ENCODE results near the gene HSPA13. TPM values are rescaled to one million over a fixed set of nuclear protein-coding genes. Genes with fewer than 3 reads are reported as not detected.

HSPA13 gene
- total and polyA plus RNA-seq, 2 experiments from 2014 or later = 17.7 to 39.0 TPM

GRCh38 chr21:14388282-14388681, 5.3 kb upstream of the HSPA13 start:
- Histone ChIP-seq H4K20me1 (replicated peaks; ENCODE audit: insufficient read depth) (no peaks in the 10 kb centered on the region), H3K9me2 (ENCODE audit: insufficient read depth) (no peaks in the 10 kb centered on the region), H3K4me1 (ENCODE audit: insufficient read depth) (peaks cover 4% of the 10 kb centered on the region; the same call in 1 of the 2 replicates), H3K79me2 (replicated peaks; ENCODE audit: insufficient read depth) (no peaks in the 10 kb centered on the region), H3K4me3 (no peak overlapping the region), H3K27me3 (ENCODE audit: insufficient read depth) (no peaks in the 10 kb centered on the region), H3K36me3 (ENCODE audit: insufficient read depth) (no peaks in the 10 kb centered on the region), H3F3A (replicated peaks; ENCODE audit: low read depth) (no peaks in the 10 kb centered on the region), H3K4me2 (no peak overlapping the region), H3K27ac (ENCODE audit: low read depth) (no peak overlapping the region), H2AFZ (no peak overlapping the region)
- no peak for DNase-seq (ENCODE audit: low spot score)
- Mint-ChIP-seq H3K9me3 (no peaks in the 10 kb centered on the region; the same call in 2 of the 3 replicates), H3K4me3 (no peak overlapping the region), H3K36me3 (ENCODE audit: low read depth) (no peaks in the 10 kb centered on the region), H3K4me1 (peaks cover 9% of the 10 kb centered on the region; the same call in 1 of the 3 replicates), H3K27me3 (ENCODE audit: insufficient read depth, low read depth, poor library complexity) (no peaks in the 10 kb centered on the region), H3K27ac (no peak overlapping the region)
- ATAC-seq = no peak
- TF ChIP-seq, protein P1, sequence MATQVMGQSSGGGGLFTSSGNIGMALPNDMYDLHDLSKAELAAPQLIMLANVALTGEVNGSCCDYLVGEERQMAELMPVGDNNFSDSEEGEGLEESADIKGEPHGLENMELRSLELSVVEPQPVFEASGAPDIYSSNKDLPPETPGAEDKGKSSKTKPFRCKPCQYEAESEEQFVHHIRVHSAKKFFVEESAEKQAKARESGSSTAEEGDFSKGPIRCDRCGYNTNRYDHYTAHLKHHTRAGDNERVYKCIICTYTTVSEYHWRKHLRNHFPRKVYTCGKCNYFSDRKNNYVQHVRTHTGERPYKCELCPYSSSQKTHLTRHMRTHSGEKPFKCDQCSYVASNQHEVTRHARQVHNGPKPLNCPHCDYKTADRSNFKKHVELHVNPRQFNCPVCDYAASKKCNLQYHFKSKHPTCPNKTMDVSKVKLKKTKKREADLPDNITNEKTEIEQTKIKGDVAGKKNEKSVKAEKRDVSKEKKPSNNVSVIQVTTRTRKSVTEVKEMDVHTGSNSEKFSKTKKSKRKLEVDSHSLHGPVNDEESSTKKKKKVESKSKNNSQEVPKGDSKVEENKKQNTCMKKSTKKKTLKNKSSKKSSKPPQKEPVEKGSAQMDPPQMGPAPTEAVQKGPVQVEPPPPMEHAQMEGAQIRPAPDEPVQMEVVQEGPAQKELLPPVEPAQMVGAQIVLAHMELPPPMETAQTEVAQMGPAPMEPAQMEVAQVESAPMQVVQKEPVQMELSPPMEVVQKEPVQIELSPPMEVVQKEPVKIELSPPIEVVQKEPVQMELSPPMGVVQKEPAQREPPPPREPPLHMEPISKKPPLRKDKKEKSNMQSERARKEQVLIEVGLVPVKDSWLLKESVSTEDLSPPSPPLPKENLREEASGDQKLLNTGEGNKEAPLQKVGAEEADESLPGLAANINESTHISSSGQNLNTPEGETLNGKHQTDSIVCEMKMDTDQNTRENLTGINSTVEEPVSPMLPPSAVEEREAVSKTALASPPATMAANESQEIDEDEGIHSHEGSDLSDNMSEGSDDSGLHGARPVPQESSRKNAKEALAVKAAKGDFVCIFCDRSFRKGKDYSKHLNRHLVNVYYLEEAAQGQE (IDR thresholded peaks at IDR 0.05; ENCODE audit: unreplicated experiment) = no peak
- TF ChIP-seq EZH2 (IDR thresholded peaks at IDR 0.05; ENCODE audit: low read depth, unreplicated experiment) (no peak), ZNF331 (CRISPR knock-in tag; IDR thresholded peaks at IDR 0.05; ENCODE audit: low read depth) (no peak), STAT1 (IDR thresholded peaks at IDR 0.05; ENCODE audit: unreplicated experiment) (no peak), ETS1 (IDR thresholded peaks at IDR 0.05) (no peak), ZNF114 (CRISPR knock-in tag; IDR thresholded peaks at IDR 0.05) (no peak), POLR2AphosphoS5 (IDR thresholded peaks at IDR 0.05; ENCODE audit: low read depth) (no peak)
- TF ChIP-seq, protein P2, sequence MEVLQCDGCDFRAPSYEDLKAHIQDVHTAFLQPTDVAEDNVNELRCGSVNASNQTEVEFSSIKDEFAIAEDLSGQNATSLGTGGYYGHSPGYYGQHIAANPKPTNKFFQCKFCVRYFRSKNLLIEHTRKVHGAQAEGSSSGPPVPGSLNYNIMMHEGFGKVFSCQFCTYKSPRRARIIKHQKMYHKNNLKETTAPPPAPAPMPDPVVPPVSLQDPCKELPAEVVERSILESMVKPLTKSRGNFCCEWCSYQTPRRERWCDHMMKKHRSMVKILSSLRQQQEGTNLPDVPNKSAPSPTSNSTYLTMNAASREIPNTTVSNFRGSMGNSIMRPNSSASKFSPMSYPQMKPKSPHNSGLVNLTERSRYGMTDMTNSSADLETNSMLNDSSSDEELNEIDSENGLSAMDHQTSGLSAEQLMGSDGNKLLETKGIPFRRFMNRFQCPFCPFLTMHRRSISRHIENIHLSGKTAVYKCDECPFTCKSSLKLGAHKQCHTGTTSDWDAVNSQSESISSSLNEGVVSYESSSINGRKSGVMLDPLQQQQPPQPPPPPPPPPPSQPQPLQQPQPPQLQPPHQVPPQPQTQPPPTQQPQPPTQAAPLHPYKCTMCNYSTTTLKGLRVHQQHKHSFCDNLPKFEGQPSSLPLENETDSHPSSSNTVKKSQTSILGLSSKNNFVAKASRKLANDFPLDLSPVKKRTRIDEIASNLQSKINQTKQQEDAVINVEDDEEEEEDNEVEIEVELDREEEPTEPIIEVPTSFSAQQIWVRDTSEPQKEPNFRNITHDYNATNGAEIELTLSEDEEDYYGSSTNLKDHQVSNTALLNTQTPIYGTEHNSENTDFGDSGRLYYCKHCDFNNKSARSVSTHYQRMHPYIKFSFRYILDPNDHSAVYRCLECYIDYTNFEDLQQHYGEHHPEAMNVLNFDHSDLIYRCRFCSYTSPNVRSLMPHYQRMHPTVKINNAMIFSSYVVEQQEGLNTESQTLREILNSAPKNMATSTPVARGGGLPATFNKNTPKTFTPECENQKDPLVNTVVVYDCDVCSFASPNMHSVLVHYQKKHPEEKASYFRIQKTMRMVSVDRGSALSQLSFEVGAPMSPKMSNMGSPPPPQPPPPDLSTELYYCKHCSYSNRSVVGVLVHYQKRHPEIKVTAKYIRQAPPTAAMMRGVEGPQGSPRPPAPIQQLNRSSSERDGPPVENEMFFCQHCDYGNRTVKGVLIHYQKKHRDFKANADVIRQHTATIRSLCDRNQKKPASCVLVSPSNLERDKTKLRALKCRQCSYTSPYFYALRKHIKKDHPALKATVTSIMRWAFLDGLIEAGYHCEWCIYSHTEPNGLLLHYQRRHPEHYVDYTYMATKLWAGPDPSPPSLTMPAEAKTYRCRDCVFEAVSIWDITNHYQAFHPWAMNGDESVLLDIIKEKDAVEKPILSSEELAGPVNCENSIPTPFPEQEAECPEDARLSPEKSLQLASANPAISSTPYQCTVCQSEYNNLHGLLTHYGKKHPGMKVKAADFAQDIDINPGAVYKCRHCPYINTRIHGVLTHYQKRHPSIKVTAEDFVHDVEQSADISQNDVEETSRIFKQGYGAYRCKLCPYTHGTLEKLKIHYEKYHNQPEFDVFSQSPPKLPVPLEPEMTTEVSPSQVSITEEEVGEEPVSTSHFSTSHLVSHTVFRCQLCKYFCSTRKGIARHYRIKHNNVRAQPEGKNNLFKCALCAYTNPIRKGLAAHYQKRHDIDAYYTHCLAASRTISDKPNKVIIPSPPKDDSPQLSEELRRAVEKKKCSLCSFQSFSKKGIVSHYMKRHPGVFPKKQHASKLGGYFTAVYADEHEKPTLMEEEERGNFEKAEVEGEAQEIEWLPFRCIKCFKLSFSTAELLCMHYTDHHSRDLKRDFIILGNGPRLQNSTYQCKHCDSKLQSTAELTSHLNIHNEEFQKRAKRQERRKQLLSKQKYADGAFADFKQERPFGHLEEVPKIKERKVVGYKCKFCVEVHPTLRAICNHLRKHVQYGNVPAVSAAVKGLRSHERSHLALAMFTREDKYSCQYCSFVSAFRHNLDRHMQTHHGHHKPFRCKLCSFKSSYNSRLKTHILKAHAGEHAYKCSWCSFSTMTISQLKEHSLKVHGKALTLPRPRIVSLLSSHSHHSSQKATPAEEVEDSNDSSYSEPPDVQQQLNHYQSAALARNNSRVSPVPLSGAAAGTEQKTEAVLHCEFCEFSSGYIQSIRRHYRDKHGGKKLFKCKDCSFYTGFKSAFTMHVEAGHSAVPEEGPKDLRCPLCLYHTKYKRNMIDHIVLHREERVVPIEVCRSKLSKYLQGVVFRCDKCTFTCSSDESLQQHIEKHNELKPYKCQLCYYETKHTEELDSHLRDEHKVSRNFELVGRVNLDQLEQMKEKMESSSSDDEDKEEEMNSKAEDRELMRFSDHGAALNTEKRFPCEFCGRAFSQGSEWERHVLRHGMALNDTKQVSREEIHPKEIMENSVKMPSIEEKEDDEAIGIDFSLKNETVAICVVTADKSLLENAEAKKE (CRISPR knock-in tag; IDR thresholded peaks at IDR 0.05) = no peak
